Measurements from ENCODE around the gene PDCD6IP.

Gene PDCD6IP

GRCh38 chr3:33787328-33788009 lies 11.0 kb upstream of the PDCD6IP start:
- peak overlapping the region; percentile 28 for H3K4me3 ChIP-seq (ENCODE audit: low read depth, low read length)
- DNase-seq (ENCODE audit: low read depth), result peak; percentile 55
- in situ Hi-C loops (cut with HindIII; ENCODE audit: low sequenced_read_pairs), result no loop called here
- peak; percentile 91 for TF ChIP-seq CTCF (IDR thresholded peaks at IDR 0.05; ENCODE audit: low read depth, low read length, missing control alignments)

GRCh38 chr3:33789183-33789954 lies 9.1 kb upstream of the PDCD6IP start:
- no peak overlapping the region for H3K4me3 ChIP-seq (ENCODE audit: low read depth, low read length)
- no peak for DNase-seq (ENCODE audit: low read depth)
- TF ChIP-seq CTCF (IDR thresholded peaks at IDR 0.05; ENCODE audit: low read depth, low read length, missing control alignments), result no peak
- in situ Hi-C loops (cut with HindIII; ENCODE audit: low sequenced_read_pairs), result no loop called here

- no peak for TF ChIP-seq CTCF (IDR thresholded peaks at IDR 0.05; ENCODE audit: low read depth, low read length, missing control alignments)
- DNase-seq (ENCODE audit: low read depth), result no peak
- in situ Hi-C loops (cut with HindIII; ENCODE audit: low sequenced_read_pairs), result no loop called here
- no peak overlapping the region for H3K4me3 ChIP-seq (ENCODE audit: low read depth, low read length)
Observed at GRCh38 chr3:33790091-33790490, 8.3 kb upstream of the PDCD6IP start.

- no peak for TF ChIP-seq CTCF (IDR thresholded peaks at IDR 0.05; ENCODE audit: low read depth, low read length, missing control alignments)
- in situ Hi-C loops (cut with HindIII; ENCODE audit: low sequenced_read_pairs), result no loop called here
Observed at GRCh38 chr3:33791477-33792166, 6.8 kb upstream of the PDCD6IP start.

GRCh38 chr3:33792167-33792892 lies 6.1 kb upstream of the PDCD6IP start:
- no peak for TF ChIP-seq CTCF (IDR thresholded peaks at IDR 0.05; ENCODE audit: low read depth, low read length, missing control alignments)
- DNase-seq (ENCODE audit: low read depth), result no peak
- H3K4me3 ChIP-seq (ENCODE audit: low read depth, low read length), result no peak overlapping the region
- in situ Hi-C loops (cut with HindIII; ENCODE audit: low sequenced_read_pairs), result no loop called here

More at GRCh38 chr3:33791477-33792166, 6.8 kb upstream of the PDCD6IP start:
- DNase-seq (ENCODE audit: low read depth), result no peak
- H3K4me3 ChIP-seq (ENCODE audit: low read depth, low read length), result no peak overlapping the region

GRCh38 chr3:33795131-33795530 lies 3.3 kb upstream of the PDCD6IP start:
- TF ChIP-seq CTCF (IDR thresholded peaks at IDR 0.05; ENCODE audit: low read depth, low read length, missing control alignments), result no peak
- in situ Hi-C loops (cut with HindIII; ENCODE audit: low sequenced_read_pairs), result no loop called here
- H3K4me3 ChIP-seq (ENCODE audit: low read depth, low read length), result no peak overlapping the region
- no peak for DNase-seq (ENCODE audit: low read depth)
